A673 (cell line): Measurements from ENCODE around the gene KIFC3. TPM values are rescaled to one million over a fixed set of nuclear protein-coding genes. Genes with fewer than 3 reads are reported as not detected.
"Not testable (repeated sequence)": the region's sequence is repeated elsewhere in the genome, so short reads cannot be mapped to it uniquely, and the experiment has no call there.

Experiments
- BruUV-seq: library from RNA; stranded (reverse); fragments of 400-500 nt; replicated peaks from 2 replicates; lab custom pipeline; 2021; lab: Mats Ljungman, UMichigan
- CTCF ChIA-PET: fragments of 300-600 bp; sonication (Branson Sonifier 250); formaldehyde crosslinking; loops from one replicate; lab custom pipeline; 2022; ENCODE audit warnings: antibody characterized with exemption; lab: Charles Lee
- POLR2A ChIA-PET: fragments of 300-600 bp; sonication (Branson Sonifier 250); formaldehyde crosslinking; loops from one replicate; lab custom pipeline; 2022; ENCODE audit warnings: antibody characterized with exemption; ENCODE audit not compliant: low non-redundant PET; lab: Charles Lee
- DNase-seq: peaks from one replicate; pipeline ENCODE4 v3.0.0-alpha.2; 2015; ENCODE audit warnings: low spot score
- H3K27ac ChIP-seq: fragments of 200-600 bp; sonication (generic); 2 replicates; pipeline ENCODE4 v1.5.1; 2016; ENCODE audit warnings: mixed run types, low read depth, mild to moderate bottlenecking, mixed read lengths, antibody characterized with exemption, low read length; ENCODE audit not compliant: poor library complexity, severe bottlenecking
- H3K27me3 ChIP-seq: fragments of 200-600 bp; sonication (generic); replicated peaks from 2 replicates; pipeline ENCODE4 v1.6.1; 2017; ENCODE audit warnings: mixed run types, low read depth, mild to moderate bottlenecking, mixed read lengths, antibody characterized with exemption, low read length; ENCODE audit not compliant: insufficient read depth, poor library complexity
- H3K36me3 ChIP-seq: fragments of 200-600 bp; sonication (generic); 2 replicates; pipeline ENCODE4 v1.6.1; 2016; ENCODE audit warnings: mixed run types, mild to moderate bottlenecking, mixed read lengths, antibody characterized with exemption, low read length; ENCODE audit not compliant: insufficient read depth, poor library complexity, severe bottlenecking
- H3K4me1 ChIP-seq: fragments of 200-600 bp; sonication (generic); 2 replicates; pipeline ENCODE4 v1.6.1; 2017; ENCODE audit warnings: mixed run types, mild to moderate bottlenecking, mixed read lengths, antibody characterized with exemption, low read length; ENCODE audit not compliant: insufficient read depth, poor library complexity, severe bottlenecking
- H3K4me3 ChIP-seq: fragments of 200-600 bp; sonication (generic); 2 replicates; pipeline ENCODE4 v1.5.1; 2016; ENCODE audit warnings: low read depth, mixed run types, mild to moderate bottlenecking, mixed read lengths, low read length; ENCODE audit not compliant: poor library complexity, severe bottlenecking
- H3K9me3 ChIP-seq: fragments of 200-600 bp; sonication (generic); 2 replicates; pipeline ENCODE4 v1.6.1; 2016; ENCODE audit warnings: mixed run types, low read depth, mild to moderate bottlenecking, mixed read lengths, antibody characterized with exemption, low read length; ENCODE audit not compliant: poor library complexity, severe bottlenecking
- CTCF ChIP-seq: fragments of 300-800, 200-600 bp; sonication (generic); conservative IDR thresholded peaks from 2 replicates; pipeline ENCODE4 v1.5.1; 2017; ENCODE audit warnings: low read depth, mild to moderate bottlenecking, antibody characterized with exemption, low read length, moderate library complexity, mixed read lengths
- EZH2 ChIP-seq: fragments of 200-600 bp; sonication (generic); IDR thresholded peaks from 2 replicates; pipeline ENCODE4 v1.6.1; 2017; ENCODE audit warnings: borderline replicate concordance, low read depth, mild to moderate bottlenecking, mixed read lengths, antibody characterized with exemption, low read length; ENCODE audit not compliant: poor library complexity, severe bottlenecking
- intact Hi-C: fragments of 100-400 bp; cut with micrococcal nuclease; formaldehyde crosslinking; loops from one replicate; pipeline ENCODE4 v1.10.0; 2022; ENCODE audit not compliant: unreplicated experiment
- total RNA-seq: library from RNA; stranded (reverse); gene quantifications from 2 replicates; pipeline ENCODE4 v1.2.3, GENCODE V29; 2021

Gene KIFC3
- total RNA-seq, 1 experiment from 2014 or later = 198 TPM

GRCh38 chr16:57720142-57720575 lies 82.1 kb downstream of the KIFC3 start:
- Histone ChIP-seq H3K27me3 (no peaks in the 10 kb centered on the region), H3K9me3 (no peaks in the 10 kb centered on the region), H3K4me1 (no peaks in the 10 kb centered on the region), H3K27ac (no peak overlapping the region), H3K36me3 (no peaks in the 10 kb centered on the region), H3K4me3 (no peak overlapping the region)
- ChIA-PET POLR2A (no interaction called here), CTCF (no interaction called here)
- intact Hi-C loops = no loop called here
- DNase-seq = peak; percentile 19
- no TSS peak for BruUV-seq
- TF ChIP-seq CTCF = peak; percentile 43
- no peak for TF ChIP-seq EZH2

DNA sequence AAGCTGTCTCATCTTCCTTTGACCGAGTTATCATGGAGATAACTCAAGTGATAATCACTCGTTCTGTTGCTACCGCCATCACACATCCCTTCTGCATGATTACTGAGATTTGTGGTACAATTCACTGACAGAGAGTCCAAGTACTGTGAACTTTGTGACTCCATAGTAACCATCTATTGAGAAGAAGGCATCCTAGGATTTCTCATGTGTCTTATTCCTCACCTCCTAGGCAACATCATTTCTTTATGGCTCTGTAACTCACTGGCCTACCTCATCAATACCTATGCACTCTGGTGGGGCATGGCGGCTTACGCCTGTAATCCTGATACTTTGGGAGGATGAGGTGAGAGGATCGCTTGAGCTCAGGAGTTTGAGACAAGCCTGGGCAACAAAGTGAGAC lies 88.2 kb downstream of the KIFC3 start:
- ChIA-PET POLR2A (no interaction called here), CTCF (no interaction called here)
- Histone ChIP-seq H3K27me3 (no peaks in the 10 kb centered on the region), H3K4me3 (no peak overlapping the region), H3K4me1 (no peaks in the 10 kb centered on the region), H3K9me3 (no peaks in the 10 kb centered on the region), H3K36me3 (no peaks in the 10 kb centered on the region), H3K27ac (no peak overlapping the region)
- TF ChIP-seq EZH2 (no peak), CTCF (no peak)
- intact Hi-C loops = no loop called here
- no TSS peak for BruUV-seq
- no peak for DNase-seq

DNA sequence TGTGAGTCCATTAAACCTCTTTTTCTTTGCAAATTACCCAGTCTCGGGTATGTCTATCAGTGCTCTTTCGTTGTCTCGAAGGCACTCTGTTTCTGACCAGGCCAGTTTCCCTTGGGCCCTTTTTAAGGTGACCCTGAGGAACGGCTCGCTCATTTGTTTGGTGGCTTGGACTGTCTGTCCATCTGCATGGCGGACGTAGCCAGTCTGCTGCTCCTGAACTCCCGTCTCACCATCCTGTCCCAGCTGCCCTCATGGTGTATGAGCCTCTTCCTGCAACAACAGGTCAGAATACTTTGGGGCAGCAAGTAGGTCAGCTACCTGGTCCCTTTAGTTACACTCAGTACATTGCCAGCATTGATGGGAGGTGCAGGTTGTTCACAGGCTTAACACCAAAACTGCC lies 88.7 kb downstream of the KIFC3 start:
- intact Hi-C loops = no loop called here
- H3K4me3 ChIP-seq = no peak overlapping the region
- BruUV-seq = no TSS peak
- POLR2A ChIA-PET = no interaction called here
- no peaks in the 10 kb centered on the region for H3K27me3 ChIP-seq
- H3K4me1 ChIP-seq = no peaks in the 10 kb centered on the region
- DNase-seq = no peak
- no peak overlapping the region for H3K27ac ChIP-seq
- no peaks in the 10 kb centered on the region for H3K36me3 ChIP-seq
- CTCF ChIA-PET = no interaction called here
- H3K9me3 ChIP-seq = no peaks in the 10 kb centered on the region
- no peak for TF ChIP-seq CTCF
- TF ChIP-seq EZH2 = no peak

DNA sequence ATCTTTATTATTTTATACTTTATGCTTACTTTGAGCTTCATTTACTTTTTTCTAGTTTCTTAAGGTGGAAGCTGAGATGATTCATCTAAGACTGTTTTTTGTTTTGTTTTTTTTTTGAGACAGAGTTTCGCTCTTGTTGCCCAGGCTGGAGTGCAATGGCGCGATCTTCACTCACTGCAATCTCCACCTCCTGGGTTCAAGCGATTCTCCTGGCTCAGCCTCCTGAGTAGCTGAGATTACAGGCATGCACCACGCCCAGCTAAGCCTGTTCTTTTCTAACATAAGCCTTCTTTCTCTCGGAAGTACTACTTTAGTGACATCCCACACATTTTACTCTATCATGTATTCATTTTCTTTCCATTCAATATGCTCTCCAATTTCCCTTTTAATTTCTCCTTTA lies 89.7 kb downstream of the KIFC3 start:
- BruUV-seq, intact Hi-C loops, H3K27me3 ChIP-seq, H3K9me3 ChIP-seq, H3K4me3 ChIP-seq, DNase-seq, H3K36me3 ChIP-seq, H3K27ac ChIP-seq, CTCF ChIA-PET, H3K4me1 ChIP-seq, POLR2A ChIA-PET: not testable (repeated sequence)
